SK-N-SH (cell line): ENCODE measurements around the gene PSMD1. TPM values are rescaled to one million over a fixed set of nuclear protein-coding genes. Genes with fewer than 3 reads are reported as not detected.

Source experiments
- CTCF ChIA-PET: fragments of 300-600, 350-600 bp; formaldehyde crosslinking; extraction: SDS; loops from one replicate; lab custom pipeline; 2021; lab: Yijun Ruan, JAX
- POLR2A ChIA-PET: fragments of 350-600 bp; sonication (Branson Sonifier 250); formaldehyde crosslinking; extraction: SDS; loops from one replicate; lab custom pipeline; 2020; ENCODE audit warnings: antibody characterized with exemption, inconsistent platforms; lab: Yijun Ruan, JAX
- DNase-seq: peaks from one replicate; pipeline ENCODE4 v3.0.0; 2012
- H2AFZ ChIP-seq: fragments of 200-600 bp; sonication (generic); 2 replicates; pipeline ENCODE4 v1.8.1; 2016; ENCODE audit warnings: antibody characterized with exemption, mild to moderate bottlenecking, low read depth
- H3F3A ChIP-seq: fragments of 200-600 bp; sonication (generic); replicated peaks from 2 replicates; pipeline ENCODE3; 2016; ENCODE audit warnings: antibody characterized with exemption, mild to moderate bottlenecking; ENCODE audit not compliant: insufficient read depth
- H3K27ac ChIP-seq, 2 experiments: fragments of 200-500 bp in 1 of 2; fragments of 200-600 bp in 1 of 2; sonication (Bioruptor generic) in 1 of 2; sonication (generic), shearing (Covaris generic) in 1 of 2; 2 replicates each; pipeline versions ENCODE4 v1.5.1 to v1.6.1; 2014 to 2016; ENCODE audit warnings: low read depth in 2 of 2, inconsistent platforms in 1 of 2, low read length in 1 of 2, mild to moderate bottlenecking in 1 of 2, mixed read lengths in 1 of 2
- H3K27me3 ChIP-seq: fragments of 200-600 bp; sonication (generic), shearing (Covaris generic); 2 replicates; pipeline ENCODE4 v1.6.1; 2016; ENCODE audit warnings: mixed run types; ENCODE audit not compliant: insufficient read depth
- H3K36me3 ChIP-seq, 2 experiments: fragments of 200-500 bp in 1 of 2; fragments of 200-600 bp in 1 of 2; sonication (Bioruptor generic) in 1 of 2; sonication (generic) in 1 of 2; replicated peaks in 1 of 2; 2 replicates each; pipeline versions ENCODE3 to v1.5.1; 2014 to 2016; ENCODE audit warnings: low read length in 1 of 2, mild to moderate bottlenecking in 1 of 2; ENCODE audit not compliant: insufficient read depth in 2 of 2, control insufficient read depth in 1 of 2
- H3K4me1 ChIP-seq, 2 experiments: fragments of 200-500 bp in 1 of 2; fragments of 200-600 bp in 1 of 2; sonication (Bioruptor generic) in 1 of 2; sonication (generic), shearing (Covaris generic) in 1 of 2; 2 replicates each; pipeline versions ENCODE4 v1.5.1 to v1.6.1; 2014 to 2016; ENCODE audit warnings: low read depth in 1 of 2, low read length in 1 of 2, mixed run types in 1 of 2; ENCODE audit not compliant: insufficient read depth in 2 of 2, control insufficient read depth in 1 of 2
- H3K4me2 ChIP-seq: fragments of 200-600 bp; sonication (generic), shearing (Covaris generic); 2 replicates; pipeline ENCODE4 v1.6.1; 2017; ENCODE audit warnings: mixed run types
- H3K4me3 ChIP-seq, 2 experiments: fragments of 200-500 bp in 1 of 2; fragments of 200-600 bp in 1 of 2; sonication (Bioruptor generic) in 1 of 2; sonication (generic), shearing (Covaris generic) in 1 of 2; 2 replicates each; pipeline versions ENCODE4 v1.5.1 to v1.8.1; 2014 to 2016; ENCODE audit warnings: low read depth in 2 of 2, inconsistent platforms in 1 of 2, low read length in 1 of 2, mild to moderate bottlenecking in 1 of 2, mixed read lengths in 1 of 2, moderate library complexity in 1 of 2
- H3K79me2 ChIP-seq: fragments of 200-600 bp; sonication (generic); 2 replicates; pipeline ENCODE4 v1.8.1; 2017; ENCODE audit warnings: mild to moderate bottlenecking; ENCODE audit not compliant: insufficient read depth
- H3K9ac ChIP-seq: fragments of 200-600 bp; sonication (generic); 2 replicates; pipeline ENCODE4 v1.6.1; 2017; ENCODE audit warnings: mixed run types
- H3K9me2 ChIP-seq: fragments of 200-600 bp; sonication (generic); 2 replicates; pipeline ENCODE4 v1.6.1; 2017; ENCODE audit warnings: mixed run types
- H3K9me3 ChIP-seq: fragments of 200-600 bp; sonication (generic); 2 replicates; pipeline ENCODE4 v1.6.1; 2017; ENCODE audit warnings: mixed run types, mild to moderate bottlenecking, moderate library complexity
- H4K20me1 ChIP-seq: fragments of 200-600 bp; sonication (generic); 2 replicates; pipeline ENCODE4 v1.6.1; 2017; ENCODE audit warnings: mild to moderate bottlenecking, mixed run types; ENCODE audit not compliant: insufficient read depth
- CHD2 ChIP-seq: fragments of 150-350 bp; IDR thresholded peaks from 2 replicates; pipeline ENCODE4 v1.6.1; 2018; ENCODE audit warnings: low read length; ENCODE audit not compliant: partially characterized antibody
- CTCF ChIP-seq: fragments of 200-600 bp; sonication (generic); IDR thresholded peaks from 2 replicates; pipeline ENCODE4 v1.6.1; 2017; ENCODE audit warnings: antibody characterized with exemption, mild to moderate bottlenecking, moderate library complexity
- ELF1 ChIP-seq: IDR thresholded peaks from 2 replicates; pipeline ENCODE4 v1.4.0; 2012
- EZH2phosphoT487 ChIP-seq: fragments of 200-600 bp; sonication (generic); IDR thresholded peaks from 2 replicates; pipeline ENCODE4 v1.6.1; 2017; ENCODE audit warnings: low read depth, mixed run types, mild to moderate bottlenecking, antibody characterized with exemption, moderate library complexity, borderline replicate concordance
- FOXM1 ChIP-seq: IDR thresholded peaks from 2 replicates; pipeline ENCODE4 v1.4.0; 2012; ENCODE audit warnings: low read depth, mild to moderate bottlenecking
- IRF3 ChIP-seq: fragments of 150-350 bp; IDR thresholded peaks from 2 replicates; pipeline ENCODE4 v1.6.1; 2016; ENCODE audit warnings: mild to moderate bottlenecking, low read depth, low read length
- MEF2A ChIP-seq: IDR thresholded peaks from 2 replicates; pipeline ENCODE4 v1.4.0; 2012; ENCODE audit warnings: low read depth, borderline replicate concordance
- MXI1 ChIP-seq: IDR thresholded peaks from 2 replicates; pipeline ENCODE4 v1.6.1; 2012; ENCODE audit warnings: mild to moderate bottlenecking, low read depth, low read length, improper control_type of control experiment
- NFIC ChIP-seq: IDR thresholded peaks from 2 replicates; pipeline ENCODE4 v1.4.0; 2012; ENCODE audit warnings: borderline replicate concordance
- NRF1 ChIP-seq: IDR thresholded peaks from 2 replicates; pipeline ENCODE4 v1.6.1; 2012; ENCODE audit warnings: low read depth, mild to moderate bottlenecking, low read length
- RAD21 ChIP-seq: IDR thresholded peaks from 2 replicates; pipeline ENCODE4 v1.6.1; 2012; ENCODE audit warnings: mild to moderate bottlenecking, low read length
- SIN3A ChIP-seq: IDR thresholded peaks from 2 replicates; pipeline ENCODE4 v1.6.1; 2012; ENCODE audit warnings: low read depth, mild to moderate bottlenecking, low read length, moderate library complexity, borderline replicate concordance
- TEAD4 ChIP-seq: IDR thresholded peaks from 2 replicates; pipeline ENCODE4 v1.4.0; 2012; ENCODE audit warnings: mild to moderate bottlenecking, borderline replicate concordance; ENCODE audit not compliant: insufficient read depth
- WGBS: methylation state at CpG from one replicate; pipeline ENCODE4 v1.1.6; 2017; ENCODE audit warnings: low lambda C conversion rate; 5-methylcytosine and 5-hydroxymethylcytosine counted together
- polyA plus RNA-seq, 3 experiments: library from polyadenylated mRNA; depleted of rRNA; stranded (reverse); fragments of >200 nt; gene quantifications; 2 replicates each; pipeline ENCODE4 v1.2.3, GENCODE V29; 2012
- TF ChIP-seq, protein P1 (sequence below): IDR thresholded peaks from 2 replicates; pipeline ENCODE4 v1.4.0; 2012; ENCODE audit warnings: low read depth, borderline replicate concordance
- TF ChIP-seq, protein P2 (sequence below): IDR thresholded peaks from 2 replicates; pipeline ENCODE4 v1.4.0; 2012; ENCODE audit warnings: low read depth, borderline replicate concordance

Gene PSMD1
- polyA plus RNA-seq, 1 of the 3 experiments (the other 2 are of a cell fraction): 92.3 TPM

DNA sequence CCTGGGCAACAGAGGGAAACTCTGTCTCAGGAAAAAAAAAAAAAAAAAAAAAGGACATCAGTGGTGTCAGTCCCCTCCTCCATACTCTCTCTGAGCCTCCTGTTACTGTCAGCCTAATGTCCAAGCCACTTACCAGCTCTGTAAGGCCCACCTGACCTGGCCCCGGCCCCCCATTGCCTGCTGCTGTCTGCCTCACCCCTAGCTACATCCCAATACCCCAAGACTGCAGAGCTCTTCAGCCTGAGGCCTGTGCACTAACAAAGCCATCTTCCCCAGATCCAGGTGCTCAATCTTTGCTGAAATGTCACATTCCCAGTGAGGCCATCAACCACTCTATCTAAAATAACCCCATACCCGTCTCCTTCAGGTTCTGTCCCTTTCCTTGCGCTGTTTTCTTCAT, 147.5 kb downstream of the PSMD1 start:
- Histone ChIP-seq H3K4me2 (no peak overlapping the region), H3K4me3 (no peak overlapping the region), H3K79me2 (peaks cover 49% of the 10 kb centered on the region), H3K27me3 (no peaks in the 10 kb centered on the region), H3F3A (peaks cover 4% of the 10 kb centered on the region), H2AFZ (no peak overlapping the region), H3K9ac (no peak overlapping the region), H3K36me3 (peaks cover 5 to 11% of the 10 kb centered on the region in 2 experiments), H4K20me1 (no peaks in the 10 kb centered on the region; the same call in 1 of the 2 replicates), H3K27ac (no peak overlapping the region), H3K4me1 (peaks cover 10 to 13% of the 10 kb centered on the region in 2 experiments; a peak in 2 of 4 replicates), H3K9me3 (no peaks in the 10 kb centered on the region), H3K9me2 (no peaks in the 10 kb centered on the region)
- TF ChIP-seq MEF2A: no peak
- TF ChIP-seq RAD21: no peak
- no peak for TF ChIP-seq NFIC
- TF ChIP-seq ELF1: no peak
- TF ChIP-seq NRF1: no peak
- TF ChIP-seq IRF3: no peak
- TF ChIP-seq TEAD4: no peak
- no peak for TF ChIP-seq EZH2phosphoT487
- TF ChIP-seq CHD2: no peak
- no peak for TF ChIP-seq SIN3A
- no peak for TF ChIP-seq CTCF
- no peak for TF ChIP-seq FOXM1
- WGBS: 95% methylated on average over 3 of the region's 3 CpGs
- no peak for DNase-seq
- CTCF ChIA-PET: interaction anchor here (1.7 kb wide), 1 partner anchor 11 kb away, joined by 4 read pairs; no protein-coding TSS in a partner anchor
- POLR2A ChIA-PET: no interaction called here

DNA sequence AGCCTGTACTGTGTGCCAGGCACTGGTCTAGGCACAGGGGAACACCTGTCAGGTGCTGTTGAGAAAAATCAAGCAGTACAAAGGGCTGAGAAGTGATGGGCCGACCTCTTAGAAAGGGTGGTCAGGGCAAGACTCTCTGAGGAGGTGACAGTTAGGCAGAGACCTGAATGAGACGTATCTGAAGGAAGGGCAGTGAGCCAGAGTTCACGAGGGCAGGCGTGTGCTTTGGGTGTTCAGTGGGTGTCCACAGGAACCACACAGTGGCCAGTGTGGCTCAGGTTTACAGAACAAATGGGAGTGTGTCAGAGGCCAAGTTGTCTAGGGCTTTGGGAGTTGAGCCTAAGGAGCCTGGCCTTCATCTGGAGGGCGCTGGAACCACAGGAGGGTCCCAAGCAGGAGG, 147.9 kb downstream of the PSMD1 start:
- Histone ChIP-seq H3F3A (peaks cover 4% of the 10 kb centered on the region), H4K20me1 (no peaks in the 10 kb centered on the region; the same call in 1 of the 2 replicates), H3K27me3 (no peaks in the 10 kb centered on the region), H3K4me3 (no peak overlapping the region), H3K4me2 (no peak overlapping the region), H2AFZ (no peak overlapping the region), H3K9me2 (no peaks in the 10 kb centered on the region), H3K36me3 (peaks cover 5 to 14% of the 10 kb centered on the region in 2 experiments), H3K79me2 (peaks cover 44% of the 10 kb centered on the region), H3K9me3 (no peaks in the 10 kb centered on the region), H3K4me1 (peaks cover 9% of the 10 kb centered on the region in 2 experiments; a peak in 2 of 4 replicates), H3K9ac (no peak overlapping the region), H3K27ac (no peak overlapping the region)
- ChIA-PET POLR2A (no interaction called here), CTCF (no interaction called here)
- 93% methylated on average over 5 of the region's 5 CpGs for WGBS
- DNase-seq: no peak
- TF ChIP-seq, protein P1, sequence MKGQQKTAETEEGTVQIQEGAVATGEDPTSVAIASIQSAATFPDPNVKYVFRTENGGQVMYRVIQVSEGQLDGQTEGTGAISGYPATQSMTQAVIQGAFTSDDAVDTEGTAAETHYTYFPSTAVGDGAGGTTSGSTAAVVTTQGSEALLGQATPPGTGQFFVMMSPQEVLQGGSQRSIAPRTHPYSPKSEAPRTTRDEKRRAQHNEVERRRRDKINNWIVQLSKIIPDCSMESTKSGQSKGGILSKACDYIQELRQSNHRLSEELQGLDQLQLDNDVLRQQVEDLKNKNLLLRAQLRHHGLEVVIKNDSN: no peak
- no peak for TF ChIP-seq MXI1
- no peak for TF ChIP-seq IRF3
- TF ChIP-seq RAD21: no peak
- TF ChIP-seq, protein P2, sequence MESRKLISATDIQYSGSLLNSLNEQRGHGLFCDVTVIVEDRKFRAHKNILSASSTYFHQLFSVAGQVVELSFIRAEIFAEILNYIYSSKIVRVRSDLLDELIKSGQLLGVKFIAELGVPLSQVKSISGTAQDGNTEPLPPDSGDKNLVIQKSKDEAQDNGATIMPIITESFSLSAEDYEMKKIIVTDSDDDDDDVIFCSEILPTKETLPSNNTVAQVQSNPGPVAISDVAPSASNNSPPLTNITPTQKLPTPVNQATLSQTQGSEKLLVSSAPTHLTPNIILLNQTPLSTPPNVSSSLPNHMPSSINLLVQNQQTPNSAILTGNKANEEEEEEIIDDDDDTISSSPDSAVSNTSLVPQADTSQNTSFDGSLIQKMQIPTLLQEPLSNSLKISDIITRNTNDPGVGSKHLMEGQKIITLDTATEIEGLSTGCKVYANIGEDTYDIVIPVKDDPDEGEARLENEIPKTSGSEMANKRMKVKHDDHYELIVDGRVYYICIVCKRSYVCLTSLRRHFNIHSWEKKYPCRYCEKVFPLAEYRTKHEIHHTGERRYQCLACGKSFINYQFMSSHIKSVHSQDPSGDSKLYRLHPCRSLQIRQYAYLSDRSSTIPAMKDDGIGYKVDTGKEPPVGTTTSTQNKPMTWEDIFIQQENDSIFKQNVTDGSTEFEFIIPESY: no peak
